ENCODE data around the gene UGT1A8.

UGT1A8 gene

DNA sequence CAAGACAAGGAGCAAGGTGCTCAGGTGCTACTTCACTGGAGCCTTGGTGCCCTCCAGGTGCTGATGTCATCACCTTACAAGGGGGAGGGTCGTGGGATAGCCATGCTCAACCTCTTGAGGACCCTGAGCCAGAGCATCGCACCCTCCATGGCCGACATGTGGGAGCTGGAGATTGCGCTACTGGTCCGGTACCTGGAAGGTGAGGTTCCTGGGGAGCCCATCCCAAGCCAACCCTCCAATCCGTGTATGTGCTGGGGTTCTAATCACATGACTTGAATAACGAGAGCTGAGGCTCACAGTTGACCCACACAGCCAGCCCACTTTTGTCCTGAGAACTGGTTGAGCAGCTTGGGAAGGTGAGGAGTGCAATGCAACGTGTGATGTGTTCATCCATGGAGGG lies 186.6 kb downstream of the UGT1A8 start:
- no peak overlapping the region for H2BK15ac ChIP-seq (replicated peaks; ENCODE audit: low read depth)
- H3K27me3 ChIP-seq (ENCODE audit: insufficient read depth, low read length, poor library complexity), result no peaks in the 10 kb centered on the region
- H3K79me2 ChIP-seq (ENCODE audit: control insufficient read depth, insufficient read depth, low read length), result no peaks in the 10 kb centered on the region
- H3K4me3 ChIP-seq (ENCODE audit: low read length), result no peak overlapping the region
- no peak overlapping the region for H2BK120ac ChIP-seq (ENCODE audit: low read depth, low read length)
- WGBS (ENCODE audit: extremely low coverage, insufficient coverage, low lambda C conversion rate), result no CpG with 5 or more reads among the region's 8 CpGs
- H3K4ac ChIP-seq (ENCODE audit: low read depth, low read length), result no peak overlapping the region
- no peaks in the 10 kb centered on the region for H3K79me1 ChIP-seq (ENCODE audit: low read length)
- H3K56ac ChIP-seq (ENCODE audit: low read length), result no peak overlapping the region
- no peak overlapping the region for H4K8ac ChIP-seq (ENCODE audit: low read depth, low read length)
- no peak overlapping the region for H3K9ac ChIP-seq (ENCODE audit: low read length)
- H3K36me3 ChIP-seq (ENCODE audit: control insufficient read depth, insufficient read depth, low read length), result no peaks in the 10 kb centered on the region
- no peak for DNase-seq
- H3K23ac ChIP-seq (ENCODE audit: low read length), result no peak overlapping the region
- no peak overlapping the region for H3K4me2 ChIP-seq (ENCODE audit: low read length)
- H3K27ac ChIP-seq (ENCODE audit: low read depth, low read length), result no peak overlapping the region
- no peak overlapping the region for H4K5ac ChIP-seq (ENCODE audit: low read length)
- H3K4me1 ChIP-seq (ENCODE audit: control insufficient read depth, low read depth, low read length), result no peaks in the 10 kb centered on the region
- H3K18ac ChIP-seq (ENCODE audit: low read length), result no peak overlapping the region
- H2BK5ac ChIP-seq (ENCODE audit: low read length), result no peak overlapping the region
- no peak overlapping the region for H2AK5ac ChIP-seq (ENCODE audit: low read length)

DNA sequence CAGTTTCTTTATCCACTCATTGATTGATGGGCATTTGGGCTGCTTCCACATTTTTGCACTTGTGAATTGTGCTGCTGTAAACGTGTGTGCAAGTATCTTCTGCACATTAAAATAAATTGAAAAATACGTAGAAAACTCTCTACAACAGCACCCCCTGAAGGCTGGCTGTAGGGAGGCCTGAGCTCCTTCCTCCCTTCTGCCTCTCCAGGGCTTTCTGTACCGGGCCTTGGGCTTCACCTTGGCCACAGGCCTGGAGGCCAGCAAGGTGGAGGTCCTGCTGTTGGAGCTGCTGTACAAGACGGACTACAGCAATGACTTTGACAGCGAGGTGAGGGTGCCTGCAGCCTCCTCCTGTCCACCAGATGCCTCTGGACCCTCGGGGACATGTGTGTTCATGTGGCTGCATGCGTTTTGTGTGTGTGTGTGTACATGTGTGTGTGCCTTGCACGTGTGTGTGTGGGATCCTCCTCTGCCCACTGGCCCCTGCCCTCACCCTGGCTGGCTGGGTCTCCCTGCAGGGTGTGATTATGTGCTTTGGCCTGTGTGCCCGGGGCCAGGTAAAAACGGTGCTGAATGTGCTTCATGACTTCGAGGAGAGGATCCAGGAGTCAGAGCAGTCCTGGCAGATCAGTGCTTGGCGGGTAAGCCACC lies 189.9 kb downstream of the UGT1A8 start:
- H3K18ac ChIP-seq (ENCODE audit: low read length), result no peak overlapping the region
- H3K27me3 ChIP-seq (ENCODE audit: insufficient read depth, low read length, poor library complexity), result no peaks in the 10 kb centered on the region
- no peak overlapping the region for H4K5ac ChIP-seq (ENCODE audit: low read length)
- no peak overlapping the region for H2BK15ac ChIP-seq (replicated peaks; ENCODE audit: low read depth)
- H3K23ac ChIP-seq (ENCODE audit: low read length), result no peak overlapping the region
- no peak overlapping the region for H3K4me3 ChIP-seq (ENCODE audit: low read length)
- H3K27ac ChIP-seq (ENCODE audit: low read depth, low read length), result no peak overlapping the region
- no peaks in the 10 kb centered on the region for H3K36me3 ChIP-seq (ENCODE audit: control insufficient read depth, insufficient read depth, low read length)
- H4K8ac ChIP-seq (ENCODE audit: low read depth, low read length), result no peak overlapping the region
- no peak for DNase-seq
- H2BK5ac ChIP-seq (ENCODE audit: low read length), result no peak overlapping the region
- no peak overlapping the region for H3K4me2 ChIP-seq (ENCODE audit: low read length)
- no peak overlapping the region for H2AK5ac ChIP-seq (ENCODE audit: low read length)
- no peak overlapping the region for H3K56ac ChIP-seq (ENCODE audit: low read length)
- no CpG with 5 or more reads among the region's 12 CpGs for WGBS (ENCODE audit: extremely low coverage, insufficient coverage, low lambda C conversion rate)
- H3K79me2 ChIP-seq (ENCODE audit: control insufficient read depth, insufficient read depth, low read length), result no peaks in the 10 kb centered on the region
- H3K4ac ChIP-seq (ENCODE audit: low read depth, low read length), result no peak overlapping the region
- H3K4me1 ChIP-seq (ENCODE audit: control insufficient read depth, low read depth, low read length), result no peaks in the 10 kb centered on the region
- no peaks in the 10 kb centered on the region for H3K79me1 ChIP-seq (ENCODE audit: low read length)
- H2BK120ac ChIP-seq (ENCODE audit: low read depth, low read length), result no peak overlapping the region
- no peak overlapping the region for H3K9ac ChIP-seq (ENCODE audit: low read length)

GRCh38 chr2:233807966-233808935 lies 190.8 kb downstream of the UGT1A8 start:
- Histone ChIP-seq H3K4ac (ENCODE audit: low read depth, low read length) (no peak overlapping the region), H3K79me1 (ENCODE audit: low read length) (no peaks in the 10 kb centered on the region), H3K56ac (ENCODE audit: low read length) (no peak overlapping the region), H3K36me3 (ENCODE audit: control insufficient read depth, insufficient read depth, low read length) (no peaks in the 10 kb centered on the region), H3K27me3 (ENCODE audit: insufficient read depth, low read length, poor library complexity) (no peaks in the 10 kb centered on the region), H4K5ac (ENCODE audit: low read length) (no peak overlapping the region), H3K18ac (ENCODE audit: low read length) (no peak overlapping the region), H2BK120ac (ENCODE audit: low read depth, low read length) (no peak overlapping the region), H3K4me1 (ENCODE audit: control insufficient read depth, low read depth, low read length) (no peaks in the 10 kb centered on the region), H3K9ac (ENCODE audit: low read length) (no peak overlapping the region), H3K23ac (ENCODE audit: low read length) (no peak overlapping the region), H2AK5ac (ENCODE audit: low read length) (no peak overlapping the region), H3K4me2 (ENCODE audit: low read length) (no peak overlapping the region), H4K8ac (ENCODE audit: low read depth, low read length) (no peak overlapping the region), H3K79me2 (ENCODE audit: control insufficient read depth, insufficient read depth, low read length) (no peaks in the 10 kb centered on the region), H3K27ac (ENCODE audit: low read depth, low read length) (no peak overlapping the region), H2BK5ac (ENCODE audit: low read length) (no peak overlapping the region), H2BK15ac (replicated peaks; ENCODE audit: low read depth) (no peak overlapping the region), H3K4me3 (ENCODE audit: low read length) (no peak overlapping the region)
- no peak for DNase-seq
- WGBS (ENCODE audit: extremely low coverage, insufficient coverage, low lambda C conversion rate), result no CpG with 5 or more reads among the region's 10 CpGs

GRCh38 chr2:233810385-233810784 lies 193.0 kb downstream of the UGT1A8 start:
- no peak overlapping the region for H2AK5ac ChIP-seq (ENCODE audit: low read length)
- no peak overlapping the region for H4K8ac ChIP-seq (ENCODE audit: low read depth, low read length)
- H3K27ac ChIP-seq (ENCODE audit: low read depth, low read length), result no peak overlapping the region
- no peak for DNase-seq
- no peak overlapping the region for H3K18ac ChIP-seq (ENCODE audit: low read length)
- H3K4ac ChIP-seq (ENCODE audit: low read depth, low read length), result no peak overlapping the region
- no peak overlapping the region for H3K4me2 ChIP-seq (ENCODE audit: low read length)
- no peaks in the 10 kb centered on the region for H3K4me1 ChIP-seq (ENCODE audit: control insufficient read depth, low read depth, low read length)
- H3K9ac ChIP-seq (ENCODE audit: low read length), result no peak overlapping the region
- no peaks in the 10 kb centered on the region for H3K79me1 ChIP-seq (ENCODE audit: low read length)
- H3K79me2 ChIP-seq (ENCODE audit: control insufficient read depth, insufficient read depth, low read length), result no peaks in the 10 kb centered on the region
- no peak overlapping the region for H3K56ac ChIP-seq (ENCODE audit: low read length)
- H3K36me3 ChIP-seq (ENCODE audit: control insufficient read depth, insufficient read depth, low read length), result no peaks in the 10 kb centered on the region
- no peak overlapping the region for H2BK5ac ChIP-seq (ENCODE audit: low read length)
- H4K5ac ChIP-seq (ENCODE audit: low read length), result no peak overlapping the region
- no peak overlapping the region for H2BK120ac ChIP-seq (ENCODE audit: low read depth, low read length)
- H3K23ac ChIP-seq (ENCODE audit: low read length), result no peak overlapping the region
- no peak overlapping the region for H3K4me3 ChIP-seq (ENCODE audit: low read length)
- no CpG with 5 or more reads among the region's 6 CpGs for WGBS (ENCODE audit: extremely low coverage, insufficient coverage, low lambda C conversion rate)
- H2BK15ac ChIP-seq (replicated peaks; ENCODE audit: low read depth), result no peak overlapping the region
- H3K27me3 ChIP-seq (ENCODE audit: insufficient read depth, low read length, poor library complexity), result no peaks in the 10 kb centered on the region

DNA sequence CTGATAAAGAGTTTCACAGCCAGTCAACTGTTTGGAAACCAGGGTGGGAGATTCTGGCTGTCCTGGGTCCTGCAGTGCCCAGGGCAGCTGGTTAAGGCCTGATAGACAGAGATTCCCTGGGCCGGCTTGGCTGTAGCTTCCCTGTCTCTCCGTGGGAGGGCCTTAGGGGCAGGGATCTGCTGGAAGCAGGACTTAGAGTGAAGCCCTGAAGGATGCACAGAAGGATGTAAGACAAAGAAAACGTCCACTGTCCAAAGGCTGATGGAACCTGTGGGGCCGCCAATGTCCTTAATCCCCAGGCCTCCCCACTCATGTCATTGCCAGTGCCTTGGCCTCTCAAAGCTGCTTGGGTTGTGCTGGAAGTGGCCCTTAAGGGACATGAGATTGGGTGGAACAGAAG lies 193.7 kb downstream of the UGT1A8 start:
- H3K36me3 ChIP-seq (ENCODE audit: control insufficient read depth, insufficient read depth, low read length), result no peaks in the 10 kb centered on the region
- no peak overlapping the region for H4K8ac ChIP-seq (ENCODE audit: low read depth, low read length)
- H3K56ac ChIP-seq (ENCODE audit: low read length), result no peak overlapping the region
- H3K18ac ChIP-seq (ENCODE audit: low read length), result no peak overlapping the region
- no CpG with 5 or more reads among the region's 4 CpGs for WGBS (ENCODE audit: extremely low coverage, insufficient coverage, low lambda C conversion rate)
- H3K79me1 ChIP-seq (ENCODE audit: low read length), result no peaks in the 10 kb centered on the region
- H3K9ac ChIP-seq (ENCODE audit: low read length), result no peak overlapping the region
- H3K27ac ChIP-seq (ENCODE audit: low read depth, low read length), result no peak overlapping the region
- no peak overlapping the region for H2BK5ac ChIP-seq (ENCODE audit: low read length)
- H3K27me3 ChIP-seq (ENCODE audit: insufficient read depth, low read length, poor library complexity), result no peaks in the 10 kb centered on the region
- DNase-seq, result no peak
- no peak overlapping the region for H2BK15ac ChIP-seq (replicated peaks; ENCODE audit: low read depth)
- no peak overlapping the region for H3K4me3 ChIP-seq (ENCODE audit: low read length)
- H3K4me1 ChIP-seq (ENCODE audit: control insufficient read depth, low read depth, low read length), result no peaks in the 10 kb centered on the region
- no peak overlapping the region for H3K4me2 ChIP-seq (ENCODE audit: low read length)
- no peaks in the 10 kb centered on the region for H3K79me2 ChIP-seq (ENCODE audit: control insufficient read depth, insufficient read depth, low read length)
- no peak overlapping the region for H2BK120ac ChIP-seq (ENCODE audit: low read depth, low read length)
- no peak overlapping the region for H3K4ac ChIP-seq (ENCODE audit: low read depth, low read length)
- no peak overlapping the region for H4K5ac ChIP-seq (ENCODE audit: low read length)
- H3K23ac ChIP-seq (ENCODE audit: low read length), result no peak overlapping the region
- H2AK5ac ChIP-seq (ENCODE audit: low read length), result no peak overlapping the region
